Erythroblast (primary cell): ENCODE measurements around the gene RAB31.

Experiments
- GATA1 ChIP-seq: IDR thresholded peaks from 2 replicates; pipeline ENCODE4 v1.6.1; 2011; ENCODE audit warnings: low read depth, mild to moderate bottlenecking, control low read depth, low read length, moderate library complexity
- POLR2A ChIP-seq: IDR thresholded peaks from 2 replicates; pipeline ENCODE4 v1.6.1; 2011; ENCODE audit warnings: mild to moderate bottlenecking, low read length

GRCh38 chr18:9737472-9738121, 29.5 kb downstream of the RAB31 start:
- TF ChIP-seq POLR2A (no peak), GATA1 (no peak)
